GM04504 (cell line): Measurements from ENCODE around the gene HDLBP.

ENCODE experiments used
- DNase-seq: peaks from one replicate; pipeline ENCODE4 v3.0.0-alpha.2; 2012; ENCODE audit warnings: low read depth

HDLBP gene

GRCh38 chr2:241249654-241250053 lies 65.8 kb downstream of the HDLBP start:
- no peak for DNase-seq

- DNase-seq, result no peak
These were observed 66.6 kb downstream of the HDLBP start for GRCh38 chr2:241248897-241249296.

GRCh38 chr2:241248289-241248688 lies 67.2 kb downstream of the HDLBP start:
- DNase-seq, result no peak

DNA sequence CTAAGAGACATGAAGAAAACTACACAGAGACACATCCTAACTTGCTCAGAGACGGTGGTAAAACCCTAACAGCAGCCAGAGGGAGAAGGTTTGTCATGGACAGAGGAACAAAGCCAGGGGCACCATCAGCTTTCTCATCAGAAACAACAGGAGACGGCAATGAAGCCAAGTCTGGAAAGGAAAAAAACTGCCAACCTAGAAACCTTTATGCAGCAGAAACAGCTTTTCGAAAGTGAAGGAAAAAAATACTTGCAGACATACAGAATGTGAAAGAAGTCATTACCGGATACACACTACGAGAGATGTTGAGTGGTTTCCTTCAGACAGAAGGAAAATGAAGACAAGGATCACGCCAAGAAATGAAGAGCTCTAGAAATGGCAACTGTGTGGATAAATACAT lies 71.1 kb downstream of the HDLBP start:
- DNase-seq, result no peak

DNA sequence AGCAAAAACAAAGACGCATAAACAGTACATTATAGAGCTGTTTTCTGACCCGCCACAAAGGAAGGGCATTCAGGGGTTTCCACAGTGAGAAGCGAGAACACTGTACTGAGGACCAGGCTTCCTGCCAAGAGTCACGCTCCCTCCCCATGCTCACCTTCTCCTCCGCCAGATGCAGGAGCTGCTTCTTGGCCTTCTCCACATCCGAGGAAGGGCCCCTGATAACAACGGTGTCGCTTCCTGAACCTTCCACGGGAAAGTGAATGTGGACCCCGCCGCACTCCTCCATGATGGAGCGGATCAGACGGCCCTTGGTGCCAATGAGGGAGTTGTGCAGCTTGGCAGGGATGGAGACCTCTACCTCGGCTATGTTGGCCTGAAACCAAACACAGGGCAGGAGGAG lies 73.2 kb downstream of the HDLBP start:
- DNase-seq, result no peak

GRCh38 chr2:241241669-241242068 lies 73.8 kb downstream of the HDLBP start:
- DNase-seq, result no peak

- no peak for DNase-seq
These were observed 75.0 kb downstream of the HDLBP start for GRCh38 chr2:241240320-241241004.

DNA sequence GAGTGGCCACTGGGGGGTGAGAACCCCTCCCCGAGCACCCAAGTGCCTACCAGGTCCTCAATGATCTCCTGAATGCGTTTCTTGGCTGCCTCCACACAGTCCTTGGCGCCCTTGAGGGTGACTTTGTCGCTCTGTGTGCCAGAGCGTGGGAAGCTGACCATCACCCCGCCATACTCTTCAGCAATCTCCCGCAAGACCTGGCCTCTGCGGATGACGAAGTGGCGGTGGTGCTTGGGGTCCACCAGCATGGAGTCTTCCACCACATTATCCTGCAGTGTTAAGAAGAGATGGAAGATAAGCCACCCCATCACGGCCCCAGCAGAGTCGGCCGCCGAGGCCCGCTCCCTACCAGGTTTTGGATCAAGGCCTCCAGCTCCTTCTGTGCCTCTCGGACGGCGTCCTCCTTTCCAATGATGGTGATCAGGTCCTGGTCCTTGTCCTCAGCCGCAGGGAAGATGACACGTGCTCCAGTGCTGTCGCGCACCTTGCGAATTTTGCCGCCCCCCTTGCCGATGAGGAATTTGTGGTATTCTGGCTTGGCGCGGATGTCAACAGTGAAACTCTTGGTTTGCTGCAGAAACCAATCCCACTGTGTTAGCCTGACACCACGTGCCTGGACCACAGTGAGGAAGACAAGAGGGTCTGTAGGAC lies 75.8 kb downstream of the HDLBP start:
- no peak for DNase-seq

DNA sequence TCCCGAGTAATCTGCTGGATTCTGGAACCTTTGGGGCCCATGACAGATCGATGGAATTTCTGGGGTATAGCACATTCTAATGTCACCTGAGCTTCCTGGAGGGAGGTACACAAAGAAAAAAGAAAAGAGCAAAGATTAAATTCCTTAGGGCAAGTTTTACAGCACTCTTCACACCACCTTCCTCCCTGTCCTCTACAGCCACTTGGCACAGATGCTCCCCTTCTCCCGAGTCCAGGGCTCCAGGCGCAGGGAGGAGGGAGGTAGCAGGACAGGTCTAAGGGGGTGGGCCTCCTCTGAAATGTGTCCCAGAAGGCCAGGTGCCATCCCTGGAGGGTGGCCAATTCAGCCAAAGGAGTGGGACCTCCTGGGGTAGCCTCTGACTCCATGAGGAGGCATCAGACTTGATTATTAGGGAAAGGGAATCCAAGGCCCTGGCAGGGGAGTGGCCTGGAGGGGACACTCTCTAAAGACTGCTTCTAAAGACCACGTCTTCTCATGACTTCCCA lies 76.7 kb downstream of the HDLBP start:
- DNase-seq, result no peak

DNA sequence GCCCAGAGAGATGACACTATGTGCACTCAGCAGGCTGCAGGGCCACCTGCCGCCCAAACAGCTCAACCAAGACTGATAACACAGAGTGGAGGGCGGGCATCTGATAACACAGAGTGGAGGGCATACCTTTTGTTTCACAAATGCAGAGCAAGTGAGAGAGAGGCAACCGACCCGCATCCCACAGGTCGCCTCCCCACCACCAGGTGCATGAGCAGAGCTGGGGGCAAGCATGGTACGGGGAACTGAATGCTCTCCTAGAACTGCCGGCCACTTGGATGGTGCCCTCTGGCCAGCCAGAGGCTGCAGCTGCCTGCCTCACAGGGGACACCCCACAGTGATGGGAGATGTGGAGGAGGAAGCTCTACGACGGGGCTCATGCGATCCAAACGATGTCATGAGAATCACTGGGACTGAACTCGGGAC lies 77.5 kb downstream of the HDLBP start:
- DNase-seq, result no peak

- DNase-seq, result no peak
These were observed 78.4 kb downstream of the HDLBP start for GRCh38 chr2:241237047-241237446.

DNA sequence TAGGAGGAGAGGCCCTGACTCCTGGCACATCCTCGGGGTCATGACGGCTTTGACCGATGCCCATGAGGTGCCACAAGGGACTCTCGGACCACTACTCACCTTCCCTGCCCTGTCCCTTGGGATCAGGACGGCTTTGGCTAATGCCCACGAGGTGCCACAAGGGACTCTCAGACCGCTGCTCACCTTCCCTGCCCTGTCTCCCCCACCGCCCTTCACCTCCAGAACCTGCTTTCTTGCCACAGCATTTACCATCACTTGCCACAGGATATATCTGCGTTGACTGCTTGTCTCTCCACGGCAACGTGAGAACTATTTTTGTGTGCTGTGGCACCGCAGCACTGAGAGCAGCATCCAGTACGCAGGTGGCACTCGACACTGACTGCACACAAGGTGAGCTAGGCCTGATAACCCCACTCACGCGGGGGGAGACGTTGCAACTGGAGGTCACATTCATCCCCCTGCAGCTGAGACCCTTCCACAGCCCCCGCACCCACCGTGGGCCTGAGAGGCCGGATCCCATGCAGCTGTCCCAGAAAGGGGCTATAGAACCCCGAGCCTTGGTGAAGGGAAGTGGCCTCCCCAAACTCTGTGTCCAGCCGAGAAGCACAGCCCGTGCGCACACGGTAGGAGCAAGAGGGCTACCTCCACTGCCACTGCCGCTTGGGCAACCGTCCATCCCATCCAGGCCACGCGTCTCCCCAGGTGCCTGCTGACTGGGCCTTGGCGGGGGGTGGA lies 79.4 kb downstream of the HDLBP start:
- DNase-seq, result no peak

- no peak for DNase-seq
These were observed 80.3 kb downstream of the HDLBP start for GRCh38 chr2:241234962-241235740.

- no peak for DNase-seq
These were observed 81.2 kb downstream of the HDLBP start for GRCh38 chr2:241234066-241234790.

- DNase-seq, result no peak
These were observed 82.5 kb downstream of the HDLBP start for GRCh38 chr2:241232736-241233575.

- no peak for DNase-seq
These were observed 85.0 kb downstream of the HDLBP start for GRCh38 chr2:241230435-241230834.

- no peak for DNase-seq
These were observed 85.7 kb downstream of the HDLBP start for GRCh38 chr2:241229563-241230401.

DNA sequence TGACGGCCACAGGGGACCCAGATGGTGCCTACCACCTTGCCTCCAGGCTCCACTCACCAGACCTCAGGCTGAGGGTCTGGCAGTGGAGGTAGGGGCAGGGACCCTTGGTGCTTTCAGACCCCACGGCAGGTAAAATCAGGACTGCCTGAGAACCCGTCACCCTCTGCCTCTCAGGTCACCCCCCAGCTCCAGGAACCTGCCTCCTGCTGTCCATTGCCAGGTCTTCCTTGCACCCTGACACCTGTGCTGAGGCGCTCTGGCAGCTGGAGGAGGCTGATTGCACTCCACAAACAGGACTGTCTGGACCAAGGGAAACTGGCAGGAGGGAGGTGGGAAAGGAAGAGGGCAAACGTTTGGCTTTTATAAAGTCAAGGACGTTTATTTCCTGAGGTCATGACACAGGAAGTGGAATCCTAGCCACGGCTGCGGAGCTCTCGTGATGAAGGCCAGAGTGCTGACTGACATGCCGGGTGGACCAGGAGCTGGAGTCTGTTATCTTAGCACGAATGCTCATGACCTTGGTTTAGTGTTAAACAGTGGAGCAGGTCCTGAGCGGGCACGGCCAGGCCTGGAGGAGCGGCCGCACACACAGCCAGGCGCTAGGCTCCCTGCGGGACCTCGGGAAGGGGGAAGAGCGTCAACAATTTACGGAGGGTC lies 86.5 kb downstream of the HDLBP start:
- no peak for DNase-seq
